Panc1 (cell line): ENCODE measurements around the gene GFPT1.

Source experiments
- CTCF ChIP-seq: fragments of 450-650 bp; IDR thresholded peaks from 2 replicates; pipeline ENCODE4 v1.5.1; 2017; ENCODE audit warnings: mild to moderate bottlenecking
- POLR2AphosphoS5 ChIP-seq: IDR thresholded peaks from 2 replicates; pipeline ENCODE4 v1.6.1; 2012; ENCODE audit warnings: mild to moderate bottlenecking, low read depth, low read length, moderate library complexity
- SIN3A ChIP-seq: IDR thresholded peaks from 2 replicates; pipeline ENCODE4 v1.6.1; 2012; ENCODE audit warnings: low read depth, mild to moderate bottlenecking, low read length, moderate library complexity, borderline replicate concordance; ENCODE audit not compliant: insufficient read depth
- TCF7L2 ChIP-seq: IDR thresholded peaks from 2 replicates; pipeline ENCODE4 v1.6.1; 2011; ENCODE audit warnings: mild to moderate bottlenecking, low read depth, low read length, inconsistent platforms

GRCh38 chr2:69278366-69278765 lies 108.7 kb downstream of the GFPT1 start:
- no peak for TF ChIP-seq SIN3A
- TF ChIP-seq CTCF: no peak
- TF ChIP-seq TCF7L2: no peak
- no peak for TF ChIP-seq POLR2AphosphoS5
